ENCODE results near the gene FAM81A. TPM values are rescaled to one million over a fixed set of nuclear protein-coding genes. Genes with fewer than 3 reads are reported as not detected.
"Not testable (repeated sequence)": the region's sequence is repeated elsewhere in the genome, so short reads cannot be mapped to it uniquely, and the experiment has no call there.

Gene FAM81A
- total RNA-seq, 2 donors from 2014 or later = 0.21 TPM; not detected in 1

GRCh38 chr15:59406446-59406845 is 31.5 kb upstream of the FAM81A start:
- peaks cover 6% of the 10 kb centered on the region for H3K4me1 Mint-ChIP-seq (ENCODE audit: low read depth)
- no peak overlapping the region for H3K4me3 Mint-ChIP-seq
- no peak for ATAC-seq (replicated peaks in 1 of 2)
- H3K36me3 Mint-ChIP-seq (ENCODE audit: insufficient read depth in 2 of 2) = no peaks in the 10 kb centered on the region
- DNase-seq = no peak
- peaks cover 7% of the 10 kb centered on the region for H3K27me3 Mint-ChIP-seq (ENCODE audit: low read depth)
- H3K27ac Mint-ChIP-seq = no peak overlapping the region
- H3K9me3 Mint-ChIP-seq = no peaks in the 10 kb centered on the region

DNA sequence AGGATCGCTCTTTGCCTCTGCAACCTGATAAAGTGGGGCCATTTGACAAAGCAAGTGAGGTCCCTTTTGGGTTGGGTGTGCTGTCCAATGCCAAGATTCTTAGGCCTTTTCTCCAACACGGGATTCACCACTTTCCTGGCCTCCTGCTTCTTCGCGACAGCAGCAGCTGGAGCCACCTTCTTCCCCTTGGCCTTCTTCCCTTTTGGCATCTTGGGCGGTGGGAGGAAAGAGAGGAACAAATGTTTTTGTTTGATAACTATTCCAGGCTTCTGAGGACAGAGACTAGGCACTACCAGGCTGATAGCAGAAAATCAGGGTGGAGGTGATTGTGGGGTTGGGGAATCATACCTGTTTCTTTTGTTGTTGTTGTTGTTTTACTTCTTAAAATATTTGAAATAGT is 30.0 kb upstream of the FAM81A start:
- H3K4me3 Mint-ChIP-seq = no peak overlapping the region
- H3K4me1 Mint-ChIP-seq (ENCODE audit: low read depth) = peaks cover 11% of the 10 kb centered on the region
- H3K27ac Mint-ChIP-seq = no peak overlapping the region
- peaks cover 7% of the 10 kb centered on the region for H3K27me3 Mint-ChIP-seq (ENCODE audit: low read depth)
- H3K36me3 Mint-ChIP-seq (ENCODE audit: insufficient read depth in 2 of 2) = no peaks in the 10 kb centered on the region
- DNase-seq (no peak), ATAC-seq (replicated peaks in 1 of 2) (no peak)
- H3K9me3 Mint-ChIP-seq = no peaks in the 10 kb centered on the region

DNA sequence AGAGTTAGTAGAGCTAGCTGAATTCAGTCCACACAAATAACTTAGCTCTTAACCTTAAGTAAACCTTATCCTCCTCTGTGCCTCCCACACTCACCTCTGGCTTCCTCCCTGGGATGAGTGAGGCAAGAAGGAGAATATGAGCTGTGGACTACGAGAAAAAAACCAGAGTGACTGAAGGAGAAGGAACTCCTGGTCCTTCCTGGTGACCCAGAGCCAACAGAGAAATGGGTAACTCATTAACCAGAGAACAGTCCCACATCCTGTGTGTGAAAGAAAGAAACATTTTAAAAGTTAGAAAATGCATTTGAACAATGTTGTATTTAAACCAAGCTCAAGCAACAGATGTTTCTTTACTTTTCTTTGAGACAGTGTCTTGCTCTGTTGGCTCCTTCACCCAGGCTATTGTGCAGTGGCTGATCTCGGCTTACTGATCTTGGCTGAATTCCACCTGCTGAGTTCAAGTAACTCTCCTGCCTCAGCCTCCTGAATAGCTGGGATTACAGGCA is 27.5 kb upstream of the FAM81A start:
- Mint-ChIP-seq H3K4me1 (ENCODE audit: low read depth) (peaks cover 18% of the 10 kb centered on the region), H3K27me3 (ENCODE audit: low read depth) (peaks cover 17% of the 10 kb centered on the region), H3K9me3 (no peaks in the 10 kb centered on the region), H3K4me3 (no peak overlapping the region), H3K27ac (no peak overlapping the region), H3K36me3 (ENCODE audit: insufficient read depth in 2 of 2) (no peaks in the 10 kb centered on the region)
- DNase-seq (no peak), ATAC-seq (replicated peaks in 1 of 2) (no peak)

DNA sequence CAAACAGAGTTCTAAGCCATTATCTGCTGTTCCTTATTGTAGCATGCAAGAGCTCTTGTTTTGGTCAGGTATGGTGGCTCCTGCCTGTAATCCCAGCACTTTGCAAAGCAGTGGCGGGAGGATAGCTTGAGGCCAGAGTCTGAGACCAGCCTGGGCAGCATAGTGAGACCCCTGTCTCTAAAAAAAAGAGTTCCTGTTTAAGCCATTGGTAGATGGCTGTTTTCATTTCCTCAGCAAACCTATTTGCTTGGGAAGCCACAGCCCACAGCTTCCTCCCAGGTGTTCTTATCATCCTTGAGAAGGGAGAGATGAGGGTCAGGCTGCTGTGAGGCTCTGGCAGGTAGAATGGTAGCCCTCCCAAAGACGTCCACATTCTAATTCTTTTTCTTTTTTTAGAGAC is 24.4 kb upstream of the FAM81A start:
- ATAC-seq (replicated peaks in 1 of 2) = no peak
- H3K27ac Mint-ChIP-seq = no peak overlapping the region

DNA sequence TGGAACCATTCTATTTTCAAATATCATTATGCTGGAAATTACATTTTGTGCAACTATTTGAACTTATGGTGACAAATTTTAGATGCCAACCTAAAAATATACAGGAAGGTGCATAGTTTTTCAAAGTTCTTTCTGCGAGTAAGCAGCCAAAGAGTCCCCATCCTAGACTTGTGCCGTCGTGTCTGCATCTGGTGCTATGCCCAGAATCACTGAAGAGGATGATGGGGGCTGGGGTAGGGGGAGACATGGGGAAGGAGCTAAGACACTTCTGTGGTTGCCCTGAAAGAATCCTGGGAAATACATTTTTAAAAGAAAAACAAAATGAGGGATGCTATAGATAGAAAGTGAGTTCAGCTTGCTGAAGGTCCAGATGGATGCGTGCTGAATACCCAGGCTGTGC is 21.2 kb upstream of the FAM81A start:
- H3K27ac Mint-ChIP-seq = no peak overlapping the region
- no peaks in the 10 kb centered on the region for H3K9me3 Mint-ChIP-seq
- DNase-seq = no peak
- peaks cover 19% of the 10 kb centered on the region for H3K4me1 Mint-ChIP-seq (ENCODE audit: low read depth)
- peaks cover 37% of the 10 kb centered on the region for H3K27me3 Mint-ChIP-seq (ENCODE audit: low read depth)
- no peak overlapping the region for H3K4me3 Mint-ChIP-seq
- H3K36me3 Mint-ChIP-seq (ENCODE audit: insufficient read depth in 2 of 2) = no peaks in the 10 kb centered on the region
- no peak for ATAC-seq (replicated peaks in 1 of 2)

More for the DNA sequence above, 24.4 kb upstream of the FAM81A start:
- Mint-ChIP-seq H3K27me3 (ENCODE audit: low read depth) (peaks cover 26% of the 10 kb centered on the region), H3K9me3 (no peaks in the 10 kb centered on the region), H3K36me3 (ENCODE audit: insufficient read depth in 2 of 2) (no peaks in the 10 kb centered on the region), H3K4me1 (ENCODE audit: low read depth) (peaks cover 18% of the 10 kb centered on the region), H3K4me3 (no peak overlapping the region)
- DNase-seq = no peak

GRCh38 chr15:59419170-59419569 is 18.8 kb upstream of the FAM81A start:
- H3K9me3 Mint-ChIP-seq = no peaks in the 10 kb centered on the region
- H3K27me3 Mint-ChIP-seq (ENCODE audit: low read depth) = peaks cover 38% of the 10 kb centered on the region
- no peak for DNase-seq
- no peak for ATAC-seq (replicated peaks in 1 of 2)
- no peaks in the 10 kb centered on the region for H3K36me3 Mint-ChIP-seq (ENCODE audit: insufficient read depth in 2 of 2)
- H3K4me1 Mint-ChIP-seq (ENCODE audit: low read depth) = peaks cover 7% of the 10 kb centered on the region
- H3K27ac Mint-ChIP-seq = no peak overlapping the region
- H3K4me3 Mint-ChIP-seq = no peak overlapping the region

DNA sequence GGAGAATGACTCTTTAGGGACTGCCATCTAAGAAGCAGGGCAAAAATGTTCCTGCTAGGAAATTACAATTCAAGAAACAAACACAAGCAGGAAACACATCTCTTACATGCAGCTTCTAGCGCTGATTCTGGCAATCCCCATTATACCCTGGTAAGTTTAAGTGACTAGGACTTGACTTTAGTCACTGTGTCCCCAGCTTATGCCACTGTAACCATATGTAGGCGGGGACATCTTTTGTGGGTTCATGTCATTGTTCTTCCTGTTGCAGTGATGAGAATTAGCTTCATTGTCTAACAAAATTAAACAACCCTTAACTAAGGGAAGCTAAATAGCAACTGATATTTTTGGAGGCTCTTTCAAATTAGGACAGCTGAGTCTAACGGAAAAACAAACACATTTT is 17.9 kb upstream of the FAM81A start:
- Mint-ChIP-seq H3K9me3 (no peaks in the 10 kb centered on the region), H3K27ac (no peak overlapping the region), H3K27me3 (ENCODE audit: low read depth) (peaks cover 40% of the 10 kb centered on the region), H3K4me3 (no peak overlapping the region), H3K36me3 (ENCODE audit: insufficient read depth in 2 of 2) (no peaks in the 10 kb centered on the region), H3K4me1 (ENCODE audit: low read depth) (peaks cover 7% of the 10 kb centered on the region)
- ATAC-seq (replicated peaks in 1 of 2) (peak; percentile 83 to 90), DNase-seq (peak; percentile 6 to 14)

- Mint-ChIP-seq H3K4me1 (ENCODE audit: low read depth) (peaks cover 7% of the 10 kb centered on the region), H3K9me3 (no peaks in the 10 kb centered on the region), H3K36me3 (ENCODE audit: insufficient read depth in 2 of 2) (no peaks in the 10 kb centered on the region), H3K27me3 (ENCODE audit: low read depth) (peaks cover 40% of the 10 kb centered on the region), H3K4me3 (no peak overlapping the region), H3K27ac (no peak overlapping the region)
- no peak for DNase-seq
- ATAC-seq (replicated peaks in 1 of 2) = no peak
These were observed 16.9 kb upstream of the FAM81A start for GRCh38 chr15:59420986-59421618.

DNA sequence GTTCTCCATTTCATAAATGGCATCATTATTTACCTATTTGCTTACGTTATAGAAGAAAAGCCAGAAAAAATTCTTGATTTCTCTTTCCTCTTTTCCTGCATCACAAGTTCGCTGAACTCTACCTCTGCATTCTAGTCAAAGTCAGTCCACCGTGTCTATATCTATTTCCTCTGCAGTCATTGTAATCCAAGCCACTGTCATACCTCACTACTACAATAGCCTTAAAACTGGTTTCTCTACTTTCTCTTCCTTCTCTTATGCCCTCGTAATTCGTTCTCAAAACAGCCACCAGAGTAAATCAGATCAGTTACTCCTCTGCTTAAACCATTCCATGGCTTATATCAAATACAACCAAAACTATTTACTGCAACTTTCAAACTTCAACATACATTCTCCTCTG is 13.4 kb upstream of the FAM81A start:
- Mint-ChIP-seq H3K9me3 (peaks cover 0 to 6% of the 10 kb centered on the region in 2 donors), H3K4me1 (ENCODE audit: low read depth) (peaks cover 7% of the 10 kb centered on the region), H3K27ac (no peak overlapping the region), H3K27me3 (ENCODE audit: low read depth) (peaks cover 36% of the 10 kb centered on the region), H3K4me3 (no peak overlapping the region), H3K36me3 (ENCODE audit: insufficient read depth in 2 of 2) (peaks cover 0 to 7% of the 10 kb centered on the region in 2 donors)
- no peak for DNase-seq
- no peak for ATAC-seq (replicated peaks in 1 of 2)

DNA sequence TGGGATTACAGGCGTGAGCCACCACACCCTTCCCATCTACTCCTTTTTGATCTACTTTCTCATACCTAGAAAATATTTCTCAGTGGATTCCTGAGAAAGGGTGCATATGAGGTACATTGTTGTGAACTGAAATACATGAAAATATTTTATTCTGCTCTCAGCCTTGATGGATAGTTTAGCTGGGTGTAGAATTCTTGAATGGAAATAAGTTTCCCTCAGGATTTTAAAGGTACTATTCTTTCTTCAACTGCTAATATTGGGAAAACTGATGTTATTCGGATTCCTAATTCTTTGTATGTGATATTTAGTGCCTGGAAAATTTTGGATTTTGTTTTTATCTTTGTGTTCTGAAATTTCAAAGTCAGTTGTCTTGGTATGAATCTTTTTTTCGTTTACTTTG is 9.1 kb upstream of the FAM81A start:
- not testable (repeated sequence) for H3K36me3 Mint-ChIP-seq (ENCODE audit: insufficient read depth in 2 of 2); H3K4me3 Mint-ChIP-seq; H3K27ac Mint-ChIP-seq; H3K9me3 Mint-ChIP-seq; ATAC-seq (replicated peaks in 1 of 2); DNase-seq; H3K4me1 Mint-ChIP-seq (ENCODE audit: low read depth)
- peaks cover 26% of the 10 kb centered on the region for H3K27me3 Mint-ChIP-seq (ENCODE audit: low read depth)

DNA sequence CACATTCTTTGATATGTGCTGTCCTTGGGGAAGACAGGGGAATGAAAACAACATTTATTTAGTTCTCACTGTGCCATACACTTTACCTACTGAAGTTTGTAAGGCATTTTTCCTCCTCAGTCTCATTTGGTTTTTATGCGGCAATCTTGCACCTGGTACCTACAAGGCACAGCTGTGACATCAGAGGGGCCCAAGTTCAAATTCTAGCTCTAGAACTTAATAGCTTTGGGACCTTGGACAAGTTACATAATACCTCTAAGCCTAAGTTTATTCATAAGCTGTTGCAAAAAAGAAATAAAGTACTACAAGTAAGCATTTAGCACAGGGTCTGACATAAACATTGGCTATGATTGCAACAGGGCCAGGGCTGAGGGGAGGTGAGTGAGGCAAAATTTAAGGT is 5.6 kb upstream of the FAM81A start:
- no peak for ATAC-seq (replicated peaks in 1 of 2)
- H3K4me3 Mint-ChIP-seq = no peak overlapping the region
- peaks cover 6% of the 10 kb centered on the region for H3K4me1 Mint-ChIP-seq (ENCODE audit: low read depth)
- DNase-seq = no peak
- peaks cover 0 to 6% of the 10 kb centered on the region in 2 donors for H3K9me3 Mint-ChIP-seq
- H3K36me3 Mint-ChIP-seq (ENCODE audit: insufficient read depth in 2 of 2) = peaks cover 0 to 9% of the 10 kb centered on the region in 2 donors
- H3K27ac Mint-ChIP-seq = no peak overlapping the region
- H3K27me3 Mint-ChIP-seq (ENCODE audit: low read depth) = peaks cover 41% of the 10 kb centered on the region

DNA sequence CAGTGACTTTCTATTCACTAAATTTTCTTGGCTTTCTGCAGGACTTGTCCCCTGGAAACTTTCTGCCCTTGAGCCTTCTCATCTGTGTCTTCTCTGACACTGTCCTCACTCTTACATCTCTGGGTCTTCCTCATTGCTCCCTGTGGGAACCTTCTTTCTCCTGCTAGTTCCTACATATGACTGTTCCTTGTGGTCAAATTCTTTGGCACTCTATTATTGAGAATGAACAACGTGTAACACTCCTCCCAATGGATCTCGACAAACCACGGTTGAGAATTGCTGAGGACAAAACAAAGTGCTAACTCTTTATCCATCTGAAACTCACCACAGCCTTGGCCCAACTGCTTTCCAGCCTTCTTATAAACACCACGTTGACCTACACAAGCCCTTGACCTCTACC is 3.5 kb upstream of the FAM81A start:
- H3K36me3 Mint-ChIP-seq (ENCODE audit: insufficient read depth in 2 of 2) = peaks cover 0 to 3% of the 10 kb centered on the region in 2 donors
- H3K27me3 Mint-ChIP-seq (ENCODE audit: low read depth) = peaks cover 52% of the 10 kb centered on the region
- ATAC-seq (replicated peaks in 1 of 2) = no peak
- H3K4me3 Mint-ChIP-seq = no peak overlapping the region
- H3K27ac Mint-ChIP-seq = no peak overlapping the region
- no peaks in the 10 kb centered on the region for H3K9me3 Mint-ChIP-seq
- H3K4me1 Mint-ChIP-seq (ENCODE audit: low read depth) = peaks cover 14% of the 10 kb centered on the region
- no peak for DNase-seq

DNA sequence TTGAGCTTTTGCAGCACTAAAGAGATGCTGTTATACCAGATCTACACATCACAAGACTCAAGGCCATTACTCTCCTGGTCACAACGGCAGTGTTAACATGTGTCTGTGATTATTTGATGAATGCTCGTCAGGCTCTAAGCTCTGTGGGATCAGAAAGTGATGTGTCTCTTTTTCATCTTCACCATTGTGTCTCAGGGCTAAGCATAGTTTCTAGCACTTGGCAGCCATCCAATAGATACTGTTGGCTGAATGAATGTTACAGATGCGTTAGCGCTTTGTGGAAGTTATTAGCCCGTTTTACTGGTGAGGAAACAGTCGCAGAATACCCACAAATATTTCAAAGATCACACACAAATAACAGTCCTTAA is 1.2 kb upstream of the FAM81A start:
- Mint-ChIP-seq H3K27me3 (ENCODE audit: low read depth) (peaks cover 69% of the 10 kb centered on the region), H3K4me3 (peak overlapping the region; percentile 68 to 83), H3K27ac (no peak overlapping the region), H3K9me3 (no peaks in the 10 kb centered on the region), H3K36me3 (ENCODE audit: insufficient read depth in 2 of 2) (no peaks in the 10 kb centered on the region), H3K4me1 (ENCODE audit: low read depth) (peaks cover 14% of the 10 kb centered on the region)
- ATAC-seq (replicated peaks in 1 of 2) (no peak), DNase-seq (no peak)

DNA sequence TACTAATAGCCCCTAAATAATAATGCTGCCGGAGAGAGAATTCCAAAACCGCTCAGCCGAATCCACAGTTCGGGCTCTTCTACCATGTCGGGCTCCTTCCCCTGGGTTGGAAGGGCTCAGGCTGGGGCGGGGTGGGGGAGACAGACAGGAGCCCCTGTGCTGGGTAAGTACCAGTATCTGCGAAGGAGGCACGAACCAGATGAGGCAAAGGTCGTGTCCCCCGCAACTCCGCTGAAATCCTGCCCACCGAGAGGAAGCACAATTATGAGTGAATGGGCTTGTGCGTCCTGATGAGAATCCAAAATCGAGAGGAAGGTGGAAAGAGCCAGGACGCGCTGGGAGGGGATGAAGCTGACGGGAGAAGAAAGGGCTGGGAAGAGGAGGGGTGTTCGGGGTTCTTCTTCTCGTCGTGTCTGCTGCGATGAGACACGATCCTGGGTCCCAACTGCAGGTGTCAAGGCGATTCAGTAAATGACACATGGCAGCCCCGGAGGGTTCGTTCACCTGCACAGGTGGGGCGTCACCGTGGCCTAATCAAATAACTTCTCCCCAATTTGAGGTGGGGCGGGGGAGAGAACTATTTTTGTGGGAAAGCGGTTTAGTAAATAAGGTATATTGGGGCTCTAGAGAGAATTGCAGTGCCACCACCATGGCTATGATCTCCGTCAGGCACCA is 707 bp upstream of the FAM81A start:
- Mint-ChIP-seq H3K27me3 (ENCODE audit: low read depth) (peaks cover 69% of the 10 kb centered on the region), H3K4me1 (ENCODE audit: low read depth) (peaks cover 14% of the 10 kb centered on the region), H3K36me3 (ENCODE audit: insufficient read depth in 2 of 2) (no peaks in the 10 kb centered on the region), H3K27ac (no peak overlapping the region), H3K9me3 (no peaks in the 10 kb centered on the region), H3K4me3 (peak overlapping the region; percentile 70 to 83)
- DNase-seq (no peak), ATAC-seq (replicated peaks in 1 of 2) (no peak)
